ENCODE measurements around the gene EVA1A.
"Not testable (repeated sequence)": the region's sequence is repeated elsewhere in the genome, so short reads cannot be mapped to it uniquely, and the experiment has no call there.

The EVA1A gene

GRCh38 chr2:75516378-75517360, 44.1 kb downstream of the EVA1A start:
- DNase-seq = no peak

- no peak for DNase-seq
Measured at GRCh38 chr2:75515584-75516368, 45.0 kb downstream of the EVA1A start.

GRCh38 chr2:75513616-75514170, 47.0 kb downstream of the EVA1A start:
- no peak for DNase-seq

- no peak for DNase-seq
Measured at GRCh38 chr2:75512455-75513212, 48.1 kb downstream of the EVA1A start.

- no peak for DNase-seq
Measured at GRCh38 chr2:75506101-75506697, 54.5 kb downstream of the EVA1A start.

- no peak for DNase-seq
Measured at GRCh38 chr2:75505012-75505411, 55.7 kb downstream of the EVA1A start.

- DNase-seq = no peak
Measured at GRCh38 chr2:75503048-75503607, 57.6 kb downstream of the EVA1A start.

GRCh38 chr2:75500633-75501032, 60.1 kb downstream of the EVA1A start:
- DNase-seq = no peak

- DNase-seq = no peak
Measured at GRCh38 chr2:75499534-75499933, 61.2 kb downstream of the EVA1A start.

GRCh38 chr2:75498907-75499306, 61.8 kb downstream of the EVA1A start:
- DNase-seq = no peak

GRCh38 chr2:75497256-75497655, 63.5 kb downstream of the EVA1A start:
- no peak for DNase-seq

GRCh38 chr2:75495862-75496261, 64.9 kb downstream of the EVA1A start:
- no peak for DNase-seq

GRCh38 chr2:75494137-75494769, 66.5 kb downstream of the EVA1A start:
- no peak for DNase-seq

- DNase-seq = no peak
Measured at GRCh38 chr2:75493230-75493629, 67.5 kb downstream of the EVA1A start.

GRCh38 chr2:75491129-75491753, 69.5 kb downstream of the EVA1A start:
- no peak for DNase-seq

- no peak for DNase-seq
Measured at GRCh38 chr2:75489721-75490120, 71.0 kb downstream of the EVA1A start.

GRCh38 chr2:75488157-75488556, 72.6 kb downstream of the EVA1A start:
- no peak for DNase-seq

- not testable (repeated sequence) for DNase-seq
Measured at GRCh38 chr2:75486735-75487134, 74.0 kb downstream of the EVA1A start.

- no peak for DNase-seq
Measured at GRCh38 chr2:75484840-75485239, 75.9 kb downstream of the EVA1A start.

- no peak for DNase-seq
Measured at GRCh38 chr2:75483878-75484277, 76.9 kb downstream of the EVA1A start.

GRCh38 chr2:75482398-75482797, 78.3 kb downstream of the EVA1A start:
- no peak for DNase-seq

Data from activated CD4-positive, CD25-positive, alpha-beta regulatory T cell treated with anti-CD3 and anti-CD28 coated beads, Interleukin-2, amount 50 U/mL, for 72 hours (primary cell).